HepG2 (cell line): Measurements from ENCODE around the gene RIMBP2. TPM values are rescaled to one million over a fixed set of nuclear protein-coding genes. Genes with fewer than 3 reads are reported as not detected.

Source experiments
- ATAC-seq: fragments of 200-7000 bp; cut with Tn5 transposase; 3 replicates; pipeline ENCODE4 v1.9.1; 2020; ENCODE audit warnings: mild to moderate bottlenecking, moderate library complexity
- BruUV-seq: library from RNA; stranded (reverse); fragments of 400-500 nt; replicated peaks from 2 replicates; lab custom pipeline; 2021; lab: Mats Ljungman, UMichigan
- CTCF ChIA-PET: fragments of 300-600 bp; formaldehyde crosslinking; extraction: SDS; loops from one replicate; lab custom pipeline; 2021; ENCODE audit warnings: low total read pairs, inconsistent platforms, low intra/inter-chr PET ratio; lab: Yijun Ruan, JAX
- POLR2A ChIA-PET: fragments of 350-600 bp; sonication (Branson Sonifier 250); formaldehyde crosslinking; loops from one replicate; lab custom pipeline; 2020; ENCODE audit warnings: antibody characterized with exemption, inconsistent platforms; lab: Yijun Ruan, JAX
- DNase-seq: peaks from one replicate; pipeline ENCODE4 v3.0.0-alpha.2; 2015; ENCODE audit warnings: low spot score
- FAIRE-seq: peaks from 3 replicates; lab custom pipeline; 2011; peaks lifted over from hg19 to GRCh38; lab: Jason Lieb, UNC
- H2AFZ ChIP-seq: one replicate; pipeline ENCODE4 v1.6.1; 2011; ENCODE audit warnings: low read length, inconsistent platforms
- H3K27ac ChIP-seq: fragments of 300-600 bp; 3 replicates; pipeline ENCODE4 v1.8.0; 2011; ENCODE audit warnings: mixed run types, mild to moderate bottlenecking, mixed read lengths, low read length, inconsistent platforms; ENCODE audit not compliant: insufficient read depth; ENCODE audit errors: extremely low read length
- H3K27me3 ChIP-seq, 2 experiments: fragments of 200-600 bp in 1 of 2; 2 replicates in 1 of 2; 3 replicates in 1 of 2; pipeline versions ENCODE4 v1.6.0 to v1.8.0; 2011; ENCODE audit warnings: low read length in 2 of 2, mild to moderate bottlenecking in 2 of 2, moderate library complexity in 2 of 2, inconsistent platforms in 1 of 2; ENCODE audit not compliant: insufficient read depth in 2 of 2, control insufficient read depth in 1 of 2
- H3K36me3 ChIP-seq, 2 experiments: fragments of 200-600 bp in 1 of 2; replicated peaks in 1 of 2; 2 replicates in 1 of 2; 3 replicates in 1 of 2; pipeline versions ENCODE4 v1.5.1 to v1.8.0; 2011; ENCODE audit warnings: low read length in 2 of 2, inconsistent platforms in 1 of 2; ENCODE audit not compliant: insufficient read depth in 2 of 2, control insufficient read depth in 1 of 2
- H3K4me1 ChIP-seq: 2 replicates; pipeline ENCODE4 v1.5.1; 2012; ENCODE audit warnings: low read length, inconsistent platforms; ENCODE audit not compliant: insufficient read depth
- H3K4me2 ChIP-seq: 2 replicates; pipeline ENCODE4 v1.6.0; 2011; ENCODE audit warnings: low read depth, low read length, inconsistent platforms
- H3K4me3 ChIP-seq, 3 experiments: fragments of 200-600 bp in 1 of 3; sonication (generic), shearing (Covaris generic) in 1 of 3; replicated peaks in 1 of 3; 2 replicates each; pipeline ENCODE4 v1.5.1; 2011 to 2016; ENCODE audit warnings: low read length in 3 of 3, inconsistent platforms in 2 of 3, low read depth in 2 of 3, mild to moderate bottlenecking in 2 of 3, control low read depth in 1 of 3, mixed read lengths in 1 of 3; ENCODE audit not compliant: insufficient read depth in 1 of 3
- H3K79me2 ChIP-seq: one replicate; pipeline ENCODE4 v1.6.1; 2011; ENCODE audit warnings: low read length, inconsistent platforms; ENCODE audit not compliant: insufficient read depth
- H3K9ac ChIP-seq: 2 replicates; pipeline ENCODE4 v1.6.0; 2011; ENCODE audit warnings: mild to moderate bottlenecking, low read depth, low read length, inconsistent platforms; ENCODE audit not compliant: insufficient read depth
- H3K9me3 ChIP-seq: 2 replicates; pipeline ENCODE4 v1.5.1; 2012; ENCODE audit warnings: mild to moderate bottlenecking, low read length
- H4K20me1 ChIP-seq: 2 replicates; pipeline ENCODE4 v1.6.0; 2011; ENCODE audit warnings: inconsistent platforms, mild to moderate bottlenecking, low read length, moderate library complexity; ENCODE audit not compliant: insufficient read depth
- ATF7-NPFF ChIP-seq: sonication (generic); formaldehyde crosslinking; IDR thresholded peaks from 2 replicates; pipeline ENCODE4 v1.8.1; 2023; ENCODE audit warnings: mild to moderate bottlenecking, low read depth, missing genetic modification reagents, moderate library complexity
- CEBPB ChIP-seq: IDR thresholded peaks from 2 replicates; pipeline ENCODE4 v1.6.1; 2011; ENCODE audit warnings: low read depth, low read length, improper control_type of control experiment, borderline replicate concordance
- DZIP1 ChIP-seq: sonication (generic); formaldehyde crosslinking; IDR thresholded peaks from 2 replicates; pipeline ENCODE4 v1.5.0; 2020; ENCODE audit warnings: mild to moderate bottlenecking, missing genetic modification reagents
- MAFK ChIP-seq, 2 experiments: IDR thresholded peaks in 1 of 2; conservative IDR thresholded peaks in 1 of 2; 2 replicates each; pipeline ENCODE4 v1.6.1; 2011; ENCODE audit warnings: improper control_type of control experiment in 2 of 2, low read length in 2 of 2
- MXD1 ChIP-seq: sonication (generic); formaldehyde crosslinking; IDR thresholded peaks from 2 replicates; pipeline ENCODE4 v1.4.0; 2020; ENCODE audit warnings: mild to moderate bottlenecking, missing genetic modification reagents
- NFYC ChIP-seq: IDR thresholded peaks from 2 replicates; pipeline ENCODE4 v1.6.1; 2016; ENCODE audit warnings: missing genetic modification reagents, missing compliant biosample characterization
- PLRG1 ChIP-seq: fragments of 450-650 bp; conservative IDR thresholded peaks from 2 replicates; pipeline ENCODE4 v1.6.1; 2016
- TAF1 ChIP-seq: sonication (generic); formaldehyde crosslinking; IDR thresholded peaks from 2 replicates; pipeline ENCODE4 v1.4.0; 2020; ENCODE audit warnings: missing genetic modification reagents
- ZFP41 ChIP-seq: sonication (generic); formaldehyde crosslinking; IDR thresholded peaks from 2 replicates; pipeline ENCODE4 v1.4.0; 2020; ENCODE audit warnings: mild to moderate bottlenecking, missing genetic modification reagents, borderline replicate concordance
- ZMAT5 ChIP-seq: sonication (generic); formaldehyde crosslinking; IDR thresholded peaks from 2 replicates; pipeline ENCODE4 v1.5.0; 2020; ENCODE audit warnings: mild to moderate bottlenecking, low read depth, missing genetic modification reagents, borderline replicate concordance
- ZNF10 ChIP-seq: sonication (generic); formaldehyde crosslinking; IDR thresholded peaks from 2 replicates; pipeline ENCODE4 v1.4.0; 2020; ENCODE audit warnings: mild to moderate bottlenecking, low read depth, missing genetic modification reagents, borderline replicate concordance
- ZNF124 ChIP-seq: sonication (generic); formaldehyde crosslinking; IDR thresholded peaks from 2 replicates; pipeline ENCODE4 v1.4.0; 2020; ENCODE audit warnings: missing genetic modification reagents
- ZNF678 ChIP-seq: sonication (generic); formaldehyde crosslinking; IDR thresholded peaks from 2 replicates; pipeline ENCODE4 v1.4.0; 2020; ENCODE audit warnings: mild to moderate bottlenecking, missing genetic modification reagents
- WGBS: methylation state at CpG from one replicate; pipeline ENCODE4 v1.1.6; 2017; ENCODE audit warnings: low lambda C conversion rate; 5-methylcytosine and 5-hydroxymethylcytosine counted together
- in situ Hi-C: cut with HindIII; loops from 2 replicates; pipeline ENCODE4 v1.10.0; 2017; ENCODE audit warnings: low pct_unique_long_range_greater_than_20kb; ENCODE audit not compliant: extremely low pct_ligation_motif_present
- intact Hi-C: fragments of 100-400 bp; cut with micrococcal nuclease; formaldehyde crosslinking; loops from one replicate; pipeline ENCODE4 v1.10.0; 2022; ENCODE audit not compliant: unreplicated experiment
- polyA plus RNA-seq, 8 experiments: library from polyadenylated mRNA; depleted of rRNA in 3 of 8; stranded (reverse) in 7 of 8; unstranded in 1 of 8; fragments of >200 nt; fragmentation: Illumina TruSeq in 4 of 8; extraction: Trizol in 4 of 8; gene quantifications; 2 replicates each; pipeline versions ENCODE4 v1.2.1 to v1.2.3, GENCODE V29; 2011 to 2016; ENCODE audit warnings: low read depth in 4 of 8, missing spikeins in 1 of 8, mixed read lengths in 1 of 8; ENCODE audit not compliant: insufficient read depth in 1 of 8
- total RNA-seq, 5 experiments: library from RNA; depleted of rRNA; stranded (reverse); fragments of >200 nt; fragmentation: Illumina TruSeq; extraction: Trizol; gene quantifications; 2 replicates each; pipeline ENCODE4 v1.2.3, GENCODE V29; 2016; ENCODE audit warnings: low read depth in 1 of 5

The RIMBP2 gene
- total and polyA plus RNA-seq, 2 of the 13 experiments (the other 11 are each of a cell fraction or from before 2014, with no cell fraction given) = 0.03 TPM; not detected in 1

- BruUV-seq = no TSS peak
- in situ Hi-C loops (no loop called here), intact Hi-C loops (no loop called here)
- Histone ChIP-seq H3K4me1 (no peaks in the 10 kb centered on the region), H3K4me3 (no peak overlapping the region), H3K79me2 (no peaks in the 10 kb centered on the region), H3K9ac (no peak overlapping the region), H3K27ac (no peak overlapping the region), H3K9me3 (no peaks in the 10 kb centered on the region), H3K36me3 (no peaks in the 10 kb centered on the region), H3K27me3 (peaks cover 0 to 17% of the 10 kb centered on the region in 2 experiments; a peak in 1 of 5 replicates), H4K20me1 (no peaks in the 10 kb centered on the region), H3K4me2 (no peak overlapping the region), H2AFZ (no peak overlapping the region)
- DNase-seq (no peak), FAIRE-seq (no peak), ATAC-seq (no peak)
- no peak for TF ChIP-seq ATF7-NPFF (CRISPR knock-in tag)
- peak; percentile 23; the same call in 1 of the 2 replicates for TF ChIP-seq NFYC (CRISPR knock-in tag)
- TF ChIP-seq ZNF10 (CRISPR knock-in tag) = no peak
- no peak for TF ChIP-seq ZNF678 (CRISPR knock-in tag)
- WGBS = 0% methylated on average over 4 of the region's 4 CpGs
- ChIA-PET POLR2A (no interaction called here), CTCF (no interaction called here)
Measured at GRCh38 chr12:130506844-130507243, 209.3 kb downstream of the RIMBP2 start.

GRCh38 chr12:130504840-130505175 is 211.3 kb downstream of the RIMBP2 start:
- CTCF ChIA-PET = no interaction called here
- Histone ChIP-seq H3K9me3 (no peaks in the 10 kb centered on the region), H3K27ac (no peak overlapping the region)
- TF ChIP-seq ZFP41 (CRISPR knock-in tag) (no peak), ZMAT5 (CRISPR knock-in tag) (no peak), DZIP1 (CRISPR knock-in tag) (no peak), CEBPB (no peak), MXD1 (CRISPR knock-in tag) (no peak), MAFK (conservative IDR thresholded peaks at IDR 0.05 in 1 of 2, IDR thresholded peaks at IDR 0.05 in 1 of 2; ENCODE audit: low read length in 2 of 2) (no peak), PLRG1 (no peak), ZNF124 (CRISPR knock-in tag) (no peak), TAF1 (CRISPR knock-in tag) (no peak)

More at GRCh38 chr12:130504840-130505175, 211.3 kb downstream of the RIMBP2 start:
- H3K36me3 ChIP-seq = no peaks in the 10 kb centered on the region
- ATAC-seq (no peak), DNase-seq (no peak), FAIRE-seq (no peak)
- H4K20me1 ChIP-seq = no peaks in the 10 kb centered on the region
- BruUV-seq = no TSS peak
- POLR2A ChIA-PET = no interaction called here
- H3K79me2 ChIP-seq = no peaks in the 10 kb centered on the region
- H3K4me2 ChIP-seq = no peak overlapping the region
- H2AFZ ChIP-seq = no peak overlapping the region
- H3K9ac ChIP-seq = no peak overlapping the region
- H3K27me3 ChIP-seq = peaks cover 0 to 15% of the 10 kb centered on the region in 2 experiments; a peak in 1 of 5 replicates
- intact Hi-C loops = no loop called here
- WGBS = 12% methylated on average over 5 of the region's 5 CpGs
- H3K4me1 ChIP-seq = no peaks in the 10 kb centered on the region
- in situ Hi-C loops = no loop called here
- H3K4me3 ChIP-seq = no peak overlapping the region
